GM19238 (cell line): ENCODE results near the gene PMPCA.

Experiments
- DNase-seq: peaks from one replicate; pipeline ENCODE4 v3.0.0; 2011; ENCODE audit warnings: low spot score; ENCODE audit not compliant: insufficient read length

The PMPCA gene

DNA sequence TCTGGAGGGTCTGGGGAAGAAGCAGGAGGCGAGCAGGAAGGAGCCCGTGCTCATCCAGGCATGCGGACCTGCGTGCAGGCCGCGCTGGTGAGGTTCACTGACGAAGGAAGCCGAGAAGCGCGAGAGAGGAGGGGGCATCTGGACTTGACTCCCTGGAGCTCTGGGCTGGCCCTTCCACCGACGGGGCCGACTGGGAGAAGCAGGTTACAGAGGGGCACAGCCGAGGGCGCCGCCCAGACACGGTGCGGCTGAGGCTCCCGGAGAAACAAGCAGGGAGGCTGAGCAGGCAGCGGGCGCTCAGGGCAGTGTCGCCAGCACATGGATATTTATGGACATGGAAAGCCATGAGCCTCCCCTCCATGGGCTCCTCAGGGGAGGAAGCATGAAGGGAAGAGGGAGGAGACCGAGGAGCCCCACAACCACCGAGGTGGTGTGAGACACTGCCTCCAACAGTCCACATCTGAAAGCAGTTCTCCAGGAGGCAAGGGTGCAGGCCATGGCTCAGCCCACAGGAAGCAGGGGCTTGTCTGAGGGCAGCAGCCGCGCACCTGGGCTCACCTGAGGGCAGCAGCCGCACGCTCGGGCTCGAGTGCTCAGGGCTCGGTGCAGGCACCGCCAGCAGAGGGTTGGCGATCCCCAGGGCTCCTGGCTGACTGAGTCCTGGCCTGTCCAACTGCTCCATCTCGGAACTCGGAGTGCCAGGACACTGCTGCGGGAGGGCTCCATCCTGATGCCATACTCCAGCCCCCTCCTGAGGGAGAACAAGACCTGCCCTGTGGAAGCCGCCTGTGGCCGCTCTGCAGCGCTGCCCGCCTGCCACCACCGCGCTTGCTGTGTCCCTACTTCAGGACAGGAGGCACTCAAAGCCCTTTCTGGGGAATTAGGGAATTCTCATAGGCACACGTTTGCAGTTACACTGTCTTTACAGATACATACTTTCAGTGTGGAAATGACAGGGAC lies 44.9 kb downstream of the PMPCA start:
- DNase-seq, result no peak

DNA sequence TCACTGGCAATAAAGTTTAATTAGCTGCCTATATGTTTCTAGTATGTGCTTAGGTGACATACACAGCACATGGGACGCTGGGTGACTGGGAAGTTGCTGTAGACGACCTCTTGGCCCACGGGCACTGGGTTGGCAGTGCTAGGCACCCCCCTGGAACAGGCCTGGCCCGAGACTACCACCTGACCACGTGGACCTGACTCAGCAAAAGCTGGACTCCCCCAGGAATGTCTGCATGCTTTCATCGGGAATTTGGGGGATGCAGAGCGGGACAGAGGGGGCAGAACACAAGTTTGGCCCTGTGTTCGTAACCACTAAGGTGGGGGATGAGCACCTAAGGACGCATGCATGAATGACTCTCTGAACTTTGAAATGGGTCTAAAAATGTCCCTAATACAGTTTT lies 45.8 kb downstream of the PMPCA start:
- DNase-seq, result no peak

DNA sequence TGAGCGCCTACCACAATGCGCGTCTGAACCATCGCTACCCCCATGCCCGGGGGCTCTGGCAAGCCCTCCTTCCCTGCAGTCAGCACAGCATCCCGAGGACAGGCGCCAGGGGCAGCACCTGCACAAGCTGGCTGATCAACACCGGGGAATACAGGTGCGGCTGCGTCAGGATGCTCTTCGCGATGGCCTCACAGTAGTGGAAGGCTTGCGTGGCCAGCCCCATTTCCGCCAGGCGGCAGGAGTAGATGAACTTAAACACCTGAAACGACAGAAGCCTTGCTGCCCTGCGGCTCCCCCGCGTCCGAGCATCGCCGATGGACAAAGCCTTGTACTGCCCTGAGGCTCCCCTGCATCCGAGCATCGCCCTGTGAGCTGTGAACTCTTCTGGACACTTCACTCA lies 46.9 kb downstream of the PMPCA start:
- DNase-seq, result no peak

DNA sequence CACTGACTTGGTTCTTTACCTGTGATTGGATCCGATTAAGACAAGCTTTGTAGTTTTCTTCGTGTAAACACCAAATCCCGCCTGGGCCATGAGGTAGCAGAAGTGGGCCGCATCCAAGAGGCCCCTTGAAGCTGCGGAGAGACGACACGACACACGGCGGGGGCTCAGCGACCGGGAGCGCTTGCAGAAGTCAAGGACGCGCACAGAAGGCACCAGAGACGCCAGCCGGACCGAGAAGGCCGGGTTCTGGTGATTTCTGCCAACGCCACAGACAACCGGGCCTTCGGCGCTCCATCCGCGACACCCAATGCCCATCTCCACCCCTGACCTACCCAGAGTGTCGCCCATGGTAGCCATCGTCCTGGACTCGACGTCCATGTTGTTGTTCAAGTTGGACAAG lies 49.0 kb downstream of the PMPCA start:
- DNase-seq, result no peak

DNA sequence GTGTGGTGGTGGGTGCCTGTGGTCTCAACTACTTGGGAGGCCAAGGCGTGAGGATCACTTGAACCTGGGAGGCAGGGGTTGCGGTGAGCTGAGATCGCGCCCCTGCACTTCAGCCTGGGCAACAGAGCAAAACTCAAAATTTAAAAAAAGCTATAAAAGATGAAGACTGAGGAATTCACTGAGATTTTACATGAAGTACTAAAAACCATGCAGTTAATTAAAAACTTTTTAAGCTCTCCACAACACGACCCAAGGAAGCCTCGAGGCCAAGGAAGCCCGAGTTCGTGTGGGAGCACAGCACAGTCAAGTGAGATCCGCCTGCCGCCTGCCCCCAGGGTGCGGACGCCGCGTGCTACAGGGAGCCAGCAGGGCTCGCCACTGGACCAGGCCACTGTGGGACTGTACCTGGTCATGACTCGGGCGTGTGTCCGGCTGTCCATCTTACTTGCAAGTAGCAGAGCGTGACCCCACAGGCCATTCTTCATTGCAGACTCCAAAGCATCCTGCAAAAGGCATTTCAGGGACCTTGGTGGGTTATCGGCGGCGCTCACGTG lies 50.4 kb downstream of the PMPCA start:
- DNase-seq, result no peak

DNA sequence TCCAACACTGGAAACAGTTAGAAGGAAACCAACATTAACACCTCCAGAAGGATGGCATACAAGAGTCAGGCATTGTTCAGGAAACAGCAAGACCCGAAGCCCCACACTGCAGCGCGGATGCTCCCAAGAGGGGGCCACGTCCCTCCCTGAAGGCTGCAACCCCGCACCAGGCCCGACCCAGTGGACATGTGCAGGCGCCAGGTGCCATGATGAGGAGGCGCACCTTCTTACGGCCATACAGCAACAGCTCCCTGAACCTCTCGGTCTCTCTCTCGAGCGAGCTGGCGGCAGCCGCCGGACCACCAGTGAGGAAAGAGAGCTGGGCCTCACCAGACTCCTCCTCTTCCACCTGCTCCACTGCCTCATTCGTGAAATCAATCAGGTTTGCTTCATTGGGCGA lies 52.2 kb downstream of the PMPCA start:
- DNase-seq, result no peak

DNA sequence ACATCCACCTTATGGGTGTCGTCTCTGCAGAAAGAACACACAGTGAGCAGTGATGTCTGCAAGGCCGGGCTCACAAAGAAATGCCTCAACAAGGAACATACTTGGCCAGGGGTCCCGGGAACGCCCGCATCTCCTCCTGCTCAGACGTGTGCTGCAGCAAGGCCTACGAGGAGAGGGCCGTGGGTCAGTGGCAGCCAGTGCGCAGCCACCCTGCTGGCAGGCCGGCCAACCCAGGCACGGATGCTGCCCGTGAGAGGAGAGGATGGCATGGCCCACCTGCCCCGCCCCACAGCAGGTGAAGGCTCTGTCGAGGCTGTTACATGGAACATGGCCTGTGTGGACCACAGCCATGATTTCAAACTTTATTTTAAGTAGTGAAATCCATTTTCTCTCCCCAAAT lies 53.1 kb downstream of the PMPCA start:
- DNase-seq, result no peak

DNA sequence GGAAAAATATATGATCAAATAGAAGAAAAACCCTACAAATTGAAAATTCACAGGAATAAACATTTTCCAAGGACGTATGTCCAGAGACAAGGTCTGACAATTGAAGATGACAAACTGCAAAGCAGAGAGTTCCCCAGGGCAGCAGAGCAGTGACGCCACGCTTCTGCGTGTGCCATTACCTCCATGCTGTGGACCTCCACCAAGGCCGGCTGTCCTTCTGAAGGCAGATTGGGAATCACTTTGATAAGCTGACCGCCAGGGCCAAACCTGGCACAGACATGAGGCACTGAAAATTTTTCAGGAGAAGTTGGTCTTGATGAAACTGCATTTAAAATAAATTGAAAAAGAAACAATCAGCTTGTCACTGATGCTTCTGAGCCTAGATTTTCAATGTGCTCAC lies 53.8 kb downstream of the PMPCA start:
- no peak for DNase-seq

DNA sequence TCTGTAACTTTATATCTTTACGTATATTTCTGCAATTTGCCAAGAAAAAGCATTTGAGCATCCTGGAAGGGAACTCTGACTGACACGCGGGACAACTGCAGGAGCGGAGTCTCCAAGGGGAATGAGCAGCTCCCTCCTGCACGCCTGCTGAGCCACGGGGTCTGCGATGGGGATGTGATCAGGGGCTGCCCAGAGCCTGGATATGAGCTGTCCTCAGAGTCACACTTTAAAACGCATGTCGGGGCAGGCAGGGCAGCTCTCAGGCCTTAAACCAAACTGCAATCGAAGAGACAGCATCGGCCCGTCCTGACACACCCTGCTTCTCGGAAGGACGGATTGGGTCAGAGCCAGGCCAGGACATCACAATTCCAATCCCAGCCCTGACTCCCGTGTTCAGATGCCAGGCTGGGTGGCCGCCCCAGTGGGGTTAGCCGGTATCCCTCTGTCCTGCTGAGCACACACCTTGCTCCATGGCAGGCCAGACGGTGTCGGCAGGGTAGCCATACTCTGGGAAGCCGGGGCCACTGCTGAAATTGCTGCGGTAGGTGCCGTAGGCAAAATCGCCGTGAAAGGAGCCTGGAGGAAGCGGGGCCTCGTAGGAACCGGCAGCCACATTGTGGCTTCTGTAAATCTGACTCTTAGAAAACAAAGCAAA lies 55.2 kb downstream of the PMPCA start:
- DNase-seq, result no peak

DNA sequence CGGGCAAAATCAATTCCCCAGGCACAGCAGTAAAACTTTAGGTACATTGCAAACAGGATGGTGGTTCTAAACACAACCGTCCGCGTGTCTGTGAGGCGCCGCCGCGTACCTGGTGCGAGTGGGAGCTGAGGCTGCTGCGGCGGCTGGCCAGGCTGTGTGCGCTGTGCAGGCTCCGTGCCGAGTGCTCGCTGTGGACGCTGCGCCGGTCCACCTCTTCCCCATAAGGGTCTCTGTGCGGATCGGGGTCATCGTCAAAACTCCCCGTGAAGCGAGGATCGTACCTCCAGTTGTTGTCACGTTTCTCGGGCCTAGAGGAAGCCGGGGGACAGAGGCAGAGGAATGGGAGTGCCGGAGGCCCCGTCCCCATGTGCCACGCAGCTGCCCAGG lies 55.7 kb downstream of the PMPCA start:
- no peak for DNase-seq

DNA sequence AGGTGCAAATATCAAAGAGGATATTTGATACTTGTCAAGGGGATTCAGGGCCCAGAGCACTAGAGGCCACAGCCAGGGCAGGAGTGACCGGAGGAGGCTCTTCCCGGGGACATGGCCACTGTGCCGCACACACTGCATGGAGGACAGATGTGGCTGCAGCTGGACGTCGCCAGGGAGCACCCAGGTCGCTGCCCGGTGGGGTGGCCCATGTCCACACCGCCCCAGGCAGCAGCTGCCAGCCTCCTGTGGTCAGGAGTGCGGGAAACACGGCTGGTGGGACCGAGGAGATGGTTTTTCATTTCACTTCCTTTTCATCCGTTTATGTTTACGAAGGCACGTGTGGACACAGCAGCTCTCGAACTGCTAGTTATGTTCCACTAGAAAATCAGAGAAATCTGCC lies 57.3 kb downstream of the PMPCA start:
- no peak for DNase-seq

DNA sequence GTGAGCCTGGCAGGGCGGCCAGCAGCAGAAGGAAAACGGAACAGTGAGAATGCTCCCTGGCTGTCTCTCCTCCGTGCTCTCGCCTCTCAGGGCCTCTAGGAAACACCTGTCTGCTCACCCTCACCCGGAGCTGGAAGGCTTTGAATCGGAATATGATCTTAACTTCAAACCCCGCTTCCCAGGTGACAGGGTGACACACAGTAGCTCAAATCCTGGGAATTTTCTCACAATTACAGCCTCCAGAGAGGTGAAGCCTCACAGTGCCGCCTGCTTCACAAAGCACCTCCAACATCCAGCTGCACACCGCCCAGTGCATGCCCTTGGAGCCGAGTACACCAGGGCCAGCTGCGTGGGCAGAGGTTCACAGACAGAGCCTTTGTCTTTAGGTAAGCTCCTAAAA lies 59.9 kb downstream of the PMPCA start:
- DNase-seq, result no peak

DNA sequence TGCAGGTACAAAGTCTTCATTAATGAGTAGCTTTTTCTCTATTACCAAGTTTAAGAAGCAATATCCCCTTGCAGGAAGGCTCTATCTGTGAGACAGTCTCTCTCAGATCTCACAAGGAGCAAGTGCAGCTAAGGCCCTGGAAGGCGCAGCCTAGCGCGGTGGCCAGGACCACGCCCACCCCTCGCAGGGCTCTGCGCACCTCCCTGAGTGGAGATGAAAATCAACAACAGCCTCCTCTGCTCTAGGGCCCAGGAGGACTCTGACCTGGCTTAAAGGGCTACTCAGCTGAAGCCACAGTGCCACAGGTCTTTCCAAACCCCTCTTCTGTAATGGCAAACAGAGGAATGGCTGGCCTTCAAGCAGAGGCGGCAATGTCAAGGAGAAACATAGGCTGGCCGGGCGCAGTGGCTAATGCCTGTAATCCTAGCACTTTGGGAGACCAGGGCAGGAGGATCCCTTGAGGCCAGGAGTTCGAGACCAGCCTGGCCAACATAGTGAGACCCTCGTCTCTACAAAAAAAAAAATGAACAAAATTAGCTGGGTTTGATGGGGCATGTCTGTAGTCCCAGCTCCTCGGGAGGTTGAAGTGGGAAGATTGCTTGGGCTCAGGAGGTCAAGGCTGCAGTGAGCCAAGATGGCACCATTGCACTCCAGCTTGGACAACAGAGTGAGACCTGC lies 60.5 kb downstream of the PMPCA start:
- no peak for DNase-seq

DNA sequence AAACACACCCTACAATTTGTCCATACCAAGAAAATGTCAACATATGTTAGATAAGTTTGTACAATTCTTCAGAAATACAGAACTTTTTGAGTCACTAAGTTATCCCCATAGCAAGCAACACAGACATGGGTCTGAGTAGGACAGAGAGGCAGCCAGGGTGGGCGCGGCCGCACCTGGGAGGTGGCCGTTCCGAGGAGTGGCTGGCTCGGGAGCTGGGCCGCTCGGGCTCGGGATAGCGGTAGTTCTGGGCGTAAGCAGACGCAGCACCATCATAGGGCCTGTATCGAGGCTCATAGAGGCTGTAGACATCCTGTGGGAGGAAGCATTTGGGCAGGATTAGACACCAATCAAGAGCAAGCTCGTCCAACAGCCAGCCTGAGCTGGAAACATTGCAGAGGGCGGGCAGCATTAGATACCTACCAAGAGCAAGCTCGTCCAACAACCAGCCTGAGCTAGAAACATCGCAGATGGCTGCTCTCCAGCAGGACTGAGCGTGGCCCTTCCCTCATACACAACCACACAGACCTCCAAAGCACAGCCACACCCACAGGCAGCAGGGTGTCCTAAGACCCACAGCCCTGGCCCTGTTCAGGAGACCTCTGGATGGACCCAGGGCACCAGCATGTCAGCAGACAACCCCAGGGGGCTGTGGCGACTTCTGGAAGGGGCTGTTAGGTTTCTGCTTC lies 61.5 kb downstream of the PMPCA start:
- DNase-seq, result no peak

DNA sequence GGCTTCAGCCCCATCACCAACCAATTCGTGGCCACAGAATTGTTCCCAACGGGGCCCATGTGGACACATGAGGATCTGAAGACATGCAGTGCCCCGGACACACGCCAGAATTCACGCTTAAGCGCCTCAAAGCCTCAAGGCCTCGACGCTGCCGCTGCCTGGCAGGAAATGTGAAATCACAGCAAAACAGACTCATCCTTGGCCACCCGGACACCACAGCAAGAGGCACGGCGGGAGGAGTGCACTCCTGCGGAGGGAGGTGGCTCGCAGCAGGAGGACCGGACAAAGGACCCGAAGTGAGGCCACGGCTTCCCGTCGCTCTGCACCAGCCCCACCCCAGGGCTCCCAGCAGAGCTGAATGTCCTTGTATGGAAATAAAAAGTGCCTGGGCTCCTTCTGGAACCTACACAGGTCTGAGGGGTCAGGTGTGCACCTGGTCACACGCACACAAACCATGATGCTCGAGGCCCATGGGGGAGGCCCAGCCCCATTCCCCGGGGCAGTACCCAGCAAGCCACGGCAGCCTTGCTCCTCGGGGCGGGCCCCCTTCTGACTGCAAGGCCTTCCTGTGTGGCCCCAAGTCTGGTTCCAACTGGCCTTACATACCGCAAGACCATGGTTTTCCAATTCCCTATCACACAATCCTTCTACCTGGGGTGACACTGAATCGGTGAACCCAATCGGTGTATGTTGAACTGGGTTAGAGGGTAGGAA lies 62.3 kb downstream of the PMPCA start:
- no peak for DNase-seq

DNA sequence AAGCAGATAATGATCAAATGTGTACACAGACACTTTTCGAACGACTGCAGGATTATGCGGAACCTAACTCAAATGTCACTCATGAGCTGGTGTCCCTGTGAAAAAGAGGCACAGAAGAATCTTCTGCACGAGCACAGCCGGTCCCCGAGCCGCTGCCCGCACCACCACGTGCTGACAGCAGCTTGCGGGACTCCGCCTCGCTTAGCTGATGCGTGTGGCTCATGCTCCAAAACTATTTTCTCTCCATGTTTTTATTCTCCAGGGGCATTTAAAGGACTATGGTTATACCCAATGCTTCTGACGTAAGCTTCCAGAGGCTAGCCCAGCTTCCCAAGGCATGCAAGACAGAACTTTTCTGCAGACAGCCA lies 62.9 kb downstream of the PMPCA start:
- DNase-seq, result no peak
